Astrocyte of the cerebellum (primary cell): ENCODE data around the gene MCCC1.

Experiments
- DNase-seq: peaks from one replicate; pipeline ENCODE4 v3.0.0-alpha.2; 2011; ENCODE audit warnings: low read depth
- H3K4me3 ChIP-seq: 2 replicates; pipeline ENCODE4 v1.5.1; 2011; ENCODE audit warnings: mild to moderate bottlenecking, low read depth, low read length, moderate library complexity
- in situ Hi-C: cut with HindIII; loops from 2 replicates; pipeline ENCODE4 v1.10.0; 2017; ENCODE audit warnings: low sequenced_read_pairs
- TF ChIP-seq, protein P1 (sequence below): IDR thresholded peaks from 2 replicates; pipeline ENCODE4 v1.5.1; 2012; ENCODE audit warnings: low read length, low read depth, moderate library complexity, mild to moderate bottlenecking; ENCODE audit errors: missing control alignments

Gene MCCC1

GRCh38 chr3:183027276-183027675 is 72.0 kb downstream of the MCCC1 start:
- no peak for DNase-seq
- in situ Hi-C loops, result no loop called here
- TF ChIP-seq, protein P1, sequence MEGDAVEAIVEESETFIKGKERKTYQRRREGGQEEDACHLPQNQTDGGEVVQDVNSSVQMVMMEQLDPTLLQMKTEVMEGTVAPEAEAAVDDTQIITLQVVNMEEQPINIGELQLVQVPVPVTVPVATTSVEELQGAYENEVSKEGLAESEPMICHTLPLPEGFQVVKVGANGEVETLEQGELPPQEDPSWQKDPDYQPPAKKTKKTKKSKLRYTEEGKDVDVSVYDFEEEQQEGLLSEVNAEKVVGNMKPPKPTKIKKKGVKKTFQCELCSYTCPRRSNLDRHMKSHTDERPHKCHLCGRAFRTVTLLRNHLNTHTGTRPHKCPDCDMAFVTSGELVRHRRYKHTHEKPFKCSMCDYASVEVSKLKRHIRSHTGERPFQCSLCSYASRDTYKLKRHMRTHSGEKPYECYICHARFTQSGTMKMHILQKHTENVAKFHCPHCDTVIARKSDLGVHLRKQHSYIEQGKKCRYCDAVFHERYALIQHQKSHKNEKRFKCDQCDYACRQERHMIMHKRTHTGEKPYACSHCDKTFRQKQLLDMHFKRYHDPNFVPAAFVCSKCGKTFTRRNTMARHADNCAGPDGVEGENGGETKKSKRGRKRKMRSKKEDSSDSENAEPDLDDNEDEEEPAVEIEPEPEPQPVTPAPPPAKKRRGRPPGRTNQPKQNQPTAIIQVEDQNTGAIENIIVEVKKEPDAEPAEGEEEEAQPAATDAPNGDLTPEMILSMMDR, result no peak
- no peak overlapping the region for H3K4me3 ChIP-seq

GRCh38 chr3:183022936-183023516 is 76.3 kb downstream of the MCCC1 start:
- in situ Hi-C loops, result no loop called here
- H3K4me3 ChIP-seq, result no peak overlapping the region
- TF ChIP-seq, protein P1, result no peak
- no peak for DNase-seq

DNA sequence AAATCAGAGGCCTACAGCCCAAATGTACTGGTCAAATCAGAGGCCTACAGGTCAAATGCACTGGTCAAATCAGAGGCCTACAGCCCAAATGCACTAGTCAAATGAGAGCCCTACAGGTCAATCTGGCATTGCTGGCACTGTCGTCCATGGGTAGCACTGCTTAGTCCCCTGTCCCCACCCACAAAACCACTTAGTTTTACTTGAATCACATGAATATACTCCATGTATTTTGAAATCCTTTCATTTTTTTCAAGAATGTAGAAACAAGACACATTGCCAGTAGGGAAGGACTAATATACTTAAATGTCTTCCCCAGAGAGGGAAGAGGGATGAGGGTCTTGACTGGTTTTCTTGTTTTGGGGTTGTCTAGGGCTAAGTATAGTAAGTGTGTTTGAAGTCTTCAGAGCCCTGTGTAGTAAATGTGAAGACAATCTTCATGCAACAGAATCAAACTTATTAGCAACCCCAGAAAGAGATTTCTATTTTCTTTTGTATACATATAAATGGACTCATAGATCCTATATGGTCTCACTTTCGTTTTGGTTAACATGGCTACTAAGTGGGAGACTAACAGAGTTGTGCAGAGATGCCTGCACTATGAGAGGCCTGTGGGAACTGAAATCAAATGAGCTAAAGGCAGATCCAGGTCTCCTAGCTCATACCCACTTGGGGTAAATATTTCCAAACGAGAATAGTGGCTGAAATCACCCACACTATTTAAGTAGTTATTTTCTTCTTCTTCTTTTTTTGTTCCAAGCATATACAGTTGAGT is 80.7 kb downstream of the MCCC1 start:
- H3K4me3 ChIP-seq, result no peak overlapping the region
- TF ChIP-seq, protein P1, result no peak
- in situ Hi-C loops, result no loop called here
- DNase-seq, result no peak

- DNase-seq, result no peak
- H3K4me3 ChIP-seq, result no peak overlapping the region
- TF ChIP-seq, protein P1, result no peak
- in situ Hi-C loops, result no loop called here
Measured at GRCh38 chr3:183015185-183015584, 84.1 kb downstream of the MCCC1 start.

- no peak for DNase-seq
- TF ChIP-seq, protein P1, result no peak
- no peak overlapping the region for H3K4me3 ChIP-seq
- in situ Hi-C loops, result no loop called here
Measured at GRCh38 chr3:183013856-183014255, 85.4 kb downstream of the MCCC1 start.

DNA sequence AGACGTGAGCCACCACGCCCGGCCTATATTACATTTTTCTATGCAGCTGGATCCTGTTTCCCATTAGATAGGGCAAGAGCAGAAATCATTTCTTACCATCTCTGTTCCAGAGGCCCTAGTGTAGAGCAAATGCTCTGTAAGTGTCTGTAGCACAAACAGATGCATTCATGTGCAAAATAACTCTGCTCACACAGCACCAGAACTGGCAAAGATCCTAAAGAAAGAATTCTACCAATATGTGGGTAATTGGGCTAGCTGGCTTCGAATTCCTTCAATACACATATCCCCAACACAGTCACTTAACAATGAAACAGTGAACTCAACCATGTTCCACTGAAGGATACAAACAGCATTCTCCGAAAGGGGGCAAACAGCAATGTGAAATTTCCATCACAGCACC is 86.2 kb downstream of the MCCC1 start:
- DNase-seq, result no peak
- in situ Hi-C loops, result no loop called here
- no peak overlapping the region for H3K4me3 ChIP-seq
- TF ChIP-seq, protein P1, result no peak
